Measurements from ENCODE around the gene STXBP5L. TPM values are rescaled to one million over a fixed set of nuclear protein-coding genes. Genes with fewer than 3 reads are reported as not detected.
"Not testable (repeated sequence)": the region's sequence is repeated elsewhere in the genome, so short reads cannot be mapped to it uniquely, and the experiment has no call there.

STXBP5L gene
- total and polyA plus RNA-seq, 10 of the 15 experiments (the other 5 are each of a cell fraction or from before 2014, with no cell fraction given) = under 0.01 to 0.08 (median 0.04) TPM; not detected in 6

DNA sequence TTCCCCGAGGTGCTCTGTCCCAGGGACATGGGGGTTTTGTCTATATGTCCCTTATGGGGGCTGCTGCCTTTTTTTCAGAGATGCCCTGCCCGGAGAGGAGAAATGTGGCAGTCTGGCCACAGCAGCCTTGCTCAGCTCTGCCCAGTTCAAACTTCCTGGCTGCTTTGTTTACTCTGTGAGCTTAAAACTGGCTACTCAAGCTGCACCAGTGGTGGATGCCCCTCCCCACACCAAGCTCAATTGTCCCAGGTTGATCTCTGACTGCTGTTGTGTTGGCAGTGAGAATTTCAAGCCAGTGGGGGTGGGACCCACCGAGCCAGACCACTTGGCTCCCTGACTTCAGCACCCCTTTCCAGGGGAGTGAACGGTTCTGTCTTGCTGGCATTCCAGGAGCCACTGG is 188.9 kb downstream of the STXBP5L start (continued):
- TF ChIP-seq, protein P1, sequence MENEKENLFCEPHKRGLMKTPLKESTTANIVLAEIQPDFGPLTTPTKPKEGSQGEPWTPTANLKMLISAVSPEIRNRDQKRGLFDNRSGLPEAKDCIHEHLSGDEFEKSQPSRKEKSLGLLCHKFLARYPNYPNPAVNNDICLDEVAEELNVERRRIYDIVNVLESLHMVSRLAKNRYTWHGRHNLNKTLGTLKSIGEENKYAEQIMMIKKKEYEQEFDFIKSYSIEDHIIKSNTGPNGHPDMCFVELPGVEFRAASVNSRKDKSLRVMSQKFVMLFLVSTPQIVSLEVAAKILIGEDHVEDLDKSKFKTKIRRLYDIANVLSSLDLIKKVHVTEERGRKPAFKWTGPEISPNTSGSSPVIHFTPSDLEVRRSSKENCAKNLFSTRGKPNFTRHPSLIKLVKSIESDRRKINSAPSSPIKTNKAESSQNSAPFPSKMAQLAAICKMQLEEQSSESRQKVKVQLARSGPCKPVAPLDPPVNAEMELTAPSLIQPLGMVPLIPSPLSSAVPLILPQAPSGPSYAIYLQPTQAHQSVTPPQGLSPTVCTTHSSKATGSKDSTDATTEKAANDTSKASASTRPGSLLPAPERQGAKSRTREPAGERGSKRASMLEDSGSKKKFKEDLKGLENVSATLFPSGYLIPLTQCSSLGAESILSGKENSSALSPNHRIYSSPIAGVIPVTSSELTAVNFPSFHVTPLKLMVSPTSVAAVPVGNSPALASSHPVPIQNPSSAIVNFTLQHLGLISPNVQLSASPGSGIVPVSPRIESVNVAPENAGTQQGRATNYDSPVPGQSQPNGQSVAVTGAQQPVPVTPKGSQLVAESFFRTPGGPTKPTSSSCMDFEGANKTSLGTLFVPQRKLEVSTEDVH (IDR thresholded peaks at IDR 0.05; ENCODE audit: low read depth, partially characterized antibody) = no peak
- no peak for TF ChIP-seq BMI1 (IDR thresholded peaks at IDR 0.05; ENCODE audit: borderline replicate concordance)
- no peak for TF ChIP-seq KDM1A (IDR thresholded peaks at IDR 0.05; ENCODE audit: borderline replicate concordance)
- TF ChIP-seq SMAD1 (IDR thresholded peaks at IDR 0.05; ENCODE audit: low read depth, partially characterized antibody) = no peak
- TF ChIP-seq, protein P2, sequence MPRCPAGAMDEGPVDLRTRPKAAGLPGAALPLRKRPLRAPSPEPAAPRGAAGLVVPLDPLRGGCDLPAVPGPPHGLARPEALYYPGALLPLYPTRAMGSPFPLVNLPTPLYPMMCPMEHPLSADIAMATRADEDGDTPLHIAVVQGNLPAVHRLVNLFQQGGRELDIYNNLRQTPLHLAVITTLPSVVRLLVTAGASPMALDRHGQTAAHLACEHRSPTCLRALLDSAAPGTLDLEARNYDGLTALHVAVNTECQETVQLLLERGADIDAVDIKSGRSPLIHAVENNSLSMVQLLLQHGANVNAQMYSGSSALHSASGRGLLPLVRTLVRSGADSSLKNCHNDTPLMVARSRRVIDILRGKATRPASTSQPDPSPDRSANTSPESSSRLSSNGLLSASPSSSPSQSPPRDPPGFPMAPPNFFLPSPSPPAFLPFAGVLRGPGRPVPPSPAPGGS (IDR thresholded peaks at IDR 0.05; ENCODE audit: borderline replicate concordance, insufficient read depth, low read depth, low read length, poor library complexity, severe bottlenecking) = no peak
- no peak for TF ChIP-seq ZNF217 (IDR thresholded peaks at IDR 0.05)

DNA sequence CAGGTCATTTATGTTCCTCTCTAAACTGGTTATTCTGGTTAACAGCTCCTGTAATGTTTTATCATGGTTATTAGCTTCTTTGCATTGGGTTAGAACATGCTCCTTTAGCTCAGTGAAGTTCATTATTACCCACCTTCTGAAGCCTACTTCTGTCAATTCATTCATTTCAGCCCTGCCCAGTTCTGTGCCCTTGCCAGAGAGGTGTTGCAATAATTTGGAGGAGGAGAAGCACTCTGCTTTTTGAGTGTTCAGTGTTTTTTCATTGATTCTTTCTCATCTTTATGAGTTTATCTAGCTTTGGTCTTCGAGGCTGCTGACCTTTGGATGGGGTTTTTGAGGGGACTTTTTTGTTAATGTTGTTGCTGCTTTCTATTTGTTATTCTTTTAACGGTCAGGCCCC is 203.1 kb downstream of the STXBP5L start:
- SMC1A ChIA-PET (ENCODE audit: uncharacterized antibody, unreplicated experiment); H3K4me3 ChIP-seq; H3K9me3 ChIP-seq (replicated peaks; ENCODE audit: control insufficient read depth, insufficient read depth, low read length); RAD21 ChIA-PET (ENCODE audit: unreplicated experiment); H3K36me3 ChIP-seq (ENCODE audit: control insufficient read depth in 2 of 2, insufficient read depth in 2 of 2, low read length in 1 of 2); H4K20me1 ChIP-seq (ENCODE audit: control insufficient read depth, insufficient read depth); POLR2A ChIA-PET; H3K27ac ChIP-seq (ENCODE audit: control insufficient read depth, insufficient read depth); ATAC-seq; H3K79me2 ChIP-seq (ENCODE audit: control insufficient read depth, insufficient read depth, low read length); BruUV-seq (replicated peaks); H3K4me2 ChIP-seq (ENCODE audit: control insufficient read depth, insufficient read depth); FAIRE-seq; DNase-seq (ENCODE audit: low read depth, low spot score); H3K27me3 ChIP-seq (replicated peaks in 1 of 2; ENCODE audit: control insufficient read depth in 2 of 2, insufficient read depth in 2 of 2, low read length in 1 of 2); CTCF ChIA-PET; intact Hi-C loops (cut with micrococcal nuclease; ENCODE audit: unreplicated experiment); in situ Hi-C loops (cut with MboI); H3K9ac ChIP-seq (ENCODE audit: control insufficient read depth, insufficient read depth, low read length); H2AFZ ChIP-seq (ENCODE audit: control insufficient read depth, low read depth, low read length); H3K4me1 ChIP-seq (ENCODE audit: control insufficient read depth, insufficient read depth, low read length): not testable (repeated sequence)
- 3% methylated on average over 2 of the region's 2 CpGs for WGBS (ENCODE audit: insufficient coverage, insufficient replicate concordance, low lambda C conversion rate, missing lambda C conversion rate)
